ENCODE data around the gene LCORL.

LCORL gene

DNA sequence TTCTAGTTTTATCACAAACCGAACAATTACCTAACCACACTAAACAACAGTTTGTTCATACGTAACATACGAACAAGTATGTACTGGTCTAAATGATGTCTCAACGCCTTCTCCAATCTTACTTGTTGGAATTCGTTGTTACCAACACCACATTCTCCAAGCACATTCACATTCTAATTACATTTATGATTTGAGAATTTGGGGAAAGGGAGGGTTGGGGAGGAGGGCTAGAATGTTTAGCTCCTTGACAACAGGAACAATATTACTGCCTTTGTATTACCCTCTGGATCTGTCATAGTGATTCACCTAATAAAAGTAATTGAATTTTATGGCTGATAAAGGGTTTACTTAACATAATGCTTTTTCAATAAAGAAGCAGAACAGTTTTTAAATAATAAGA is 24.4 kb downstream of the LCORL start:
- H3K4me3 ChIP-seq (ENCODE audit: low read depth, low read length): no peak overlapping the region
- DNase-seq (ENCODE audit: low read depth): no peak
- TF ChIP-seq, protein P1, sequence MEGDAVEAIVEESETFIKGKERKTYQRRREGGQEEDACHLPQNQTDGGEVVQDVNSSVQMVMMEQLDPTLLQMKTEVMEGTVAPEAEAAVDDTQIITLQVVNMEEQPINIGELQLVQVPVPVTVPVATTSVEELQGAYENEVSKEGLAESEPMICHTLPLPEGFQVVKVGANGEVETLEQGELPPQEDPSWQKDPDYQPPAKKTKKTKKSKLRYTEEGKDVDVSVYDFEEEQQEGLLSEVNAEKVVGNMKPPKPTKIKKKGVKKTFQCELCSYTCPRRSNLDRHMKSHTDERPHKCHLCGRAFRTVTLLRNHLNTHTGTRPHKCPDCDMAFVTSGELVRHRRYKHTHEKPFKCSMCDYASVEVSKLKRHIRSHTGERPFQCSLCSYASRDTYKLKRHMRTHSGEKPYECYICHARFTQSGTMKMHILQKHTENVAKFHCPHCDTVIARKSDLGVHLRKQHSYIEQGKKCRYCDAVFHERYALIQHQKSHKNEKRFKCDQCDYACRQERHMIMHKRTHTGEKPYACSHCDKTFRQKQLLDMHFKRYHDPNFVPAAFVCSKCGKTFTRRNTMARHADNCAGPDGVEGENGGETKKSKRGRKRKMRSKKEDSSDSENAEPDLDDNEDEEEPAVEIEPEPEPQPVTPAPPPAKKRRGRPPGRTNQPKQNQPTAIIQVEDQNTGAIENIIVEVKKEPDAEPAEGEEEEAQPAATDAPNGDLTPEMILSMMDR (IDR thresholded peaks at IDR 0.05; ENCODE audit: low read depth, low read length, missing control alignments): no peak

DNA sequence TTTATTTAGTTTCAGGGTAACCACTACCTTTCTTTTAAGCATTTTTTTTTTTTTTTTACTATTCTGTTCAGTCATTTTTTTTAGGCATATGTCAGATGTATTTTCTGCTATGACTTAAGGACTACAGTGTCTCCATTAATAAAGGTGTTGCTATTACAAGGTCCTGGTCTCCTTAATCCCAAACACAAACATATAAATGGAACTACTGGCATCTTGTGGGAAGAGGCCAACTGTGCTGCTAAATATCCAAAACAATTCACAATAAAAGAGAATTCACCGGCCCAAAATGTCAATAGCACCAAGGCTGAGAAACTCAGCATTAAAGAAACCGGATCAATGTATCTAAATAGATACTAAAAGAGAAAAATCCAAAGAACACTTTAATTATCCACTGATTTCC is 26.4 kb downstream of the LCORL start:
- DNase-seq (ENCODE audit: low read depth): no peak
- TF ChIP-seq, protein P1 (IDR thresholded peaks at IDR 0.05; ENCODE audit: low read depth, low read length, missing control alignments): no peak
- H3K4me3 ChIP-seq (ENCODE audit: low read depth, low read length): no peak overlapping the region

DNA sequence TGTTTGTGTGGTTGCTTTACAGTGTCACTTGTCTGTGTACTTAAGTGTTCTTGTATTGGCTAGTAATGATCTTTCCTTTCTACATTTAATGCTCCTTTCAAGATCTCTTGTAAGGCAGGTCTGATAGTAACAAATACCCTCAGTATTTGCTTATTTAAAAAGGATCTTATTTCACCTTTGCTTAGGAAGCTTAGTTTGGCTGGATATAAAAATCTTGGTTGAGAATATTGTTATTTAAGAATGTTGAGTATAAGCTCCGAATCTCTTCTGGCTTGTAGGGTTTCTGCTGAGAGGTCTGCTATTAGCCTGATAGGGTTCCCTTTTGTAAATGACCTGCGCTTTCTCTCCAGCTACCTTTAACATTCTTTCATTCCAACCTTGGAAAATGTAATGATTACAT is 35.7 kb downstream of the LCORL start:
- TF ChIP-seq, protein P1 (IDR thresholded peaks at IDR 0.05; ENCODE audit: low read depth, low read length, missing control alignments): no peak
- DNase-seq (ENCODE audit: low read depth): no peak
- H3K4me3 ChIP-seq (ENCODE audit: low read depth, low read length): no peak overlapping the region

DNA sequence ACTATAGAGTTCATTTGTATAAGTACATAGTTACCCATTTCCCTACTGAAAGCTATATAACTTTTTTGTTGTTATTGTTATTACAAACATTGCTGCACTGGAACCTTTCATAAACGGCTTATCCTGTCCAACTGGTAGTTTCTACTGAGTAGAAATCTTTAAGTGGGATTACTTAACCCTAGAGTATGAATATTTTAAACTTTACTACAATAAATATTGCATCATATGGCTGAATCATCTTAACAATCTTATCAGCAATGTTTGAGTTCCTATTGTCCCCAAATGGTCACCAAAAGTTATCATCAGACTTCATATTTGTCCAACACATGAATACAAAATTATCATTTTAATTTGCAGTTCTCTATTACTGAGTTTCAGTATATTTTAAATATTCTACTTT is 40.5 kb downstream of the LCORL start:
- no peak for DNase-seq (ENCODE audit: low read depth)
- TF ChIP-seq, protein P1 (IDR thresholded peaks at IDR 0.05; ENCODE audit: low read depth, low read length, missing control alignments): no peak
- no peak overlapping the region for H3K4me3 ChIP-seq (ENCODE audit: low read depth, low read length)

DNA sequence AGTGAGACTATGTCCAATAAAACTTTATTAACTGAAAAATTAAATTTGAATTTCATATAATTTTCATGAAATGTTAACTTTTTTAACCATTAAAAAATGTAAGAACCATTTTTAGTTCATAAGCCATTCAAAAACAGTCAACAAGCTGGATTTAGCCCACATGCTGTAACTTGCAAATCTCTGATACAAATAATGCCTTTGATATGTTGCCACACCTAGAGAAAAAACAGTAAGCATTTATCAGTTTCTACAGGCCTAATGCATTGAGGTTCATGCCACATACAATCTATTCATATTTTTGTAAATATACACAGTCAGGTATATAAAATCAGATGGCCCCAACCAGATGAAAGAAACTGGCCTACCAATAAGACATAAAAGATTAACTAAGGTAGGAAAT is 52.8 kb downstream of the LCORL start:
- TF ChIP-seq, protein P1 (IDR thresholded peaks at IDR 0.05; ENCODE audit: low read depth, low read length, missing control alignments): no peak
- no peak for DNase-seq (ENCODE audit: low read depth)
- H3K4me3 ChIP-seq (ENCODE audit: low read depth, low read length): no peak overlapping the region

DNA sequence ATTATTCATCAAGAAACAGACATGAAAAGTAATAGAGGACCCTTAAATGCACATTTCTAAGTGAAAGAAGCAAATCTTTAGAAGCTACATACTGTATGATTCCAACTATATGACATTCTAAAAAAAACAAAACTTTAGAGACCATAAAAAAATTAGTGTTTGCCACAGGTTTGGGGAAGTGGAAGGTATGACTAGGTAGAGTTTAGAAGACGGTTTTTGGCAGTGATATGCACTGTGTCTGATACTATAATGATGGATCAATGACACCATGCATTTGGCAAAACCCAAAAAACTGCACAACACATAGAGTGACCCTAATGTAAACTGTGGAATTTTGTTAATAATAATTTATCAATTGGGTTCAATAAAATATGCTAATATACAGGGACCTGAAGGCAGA is 54.5 kb downstream of the LCORL start:
- H3K4me3 ChIP-seq (ENCODE audit: low read depth, low read length): no peak overlapping the region
- DNase-seq (ENCODE audit: low read depth): no peak
- TF ChIP-seq, protein P1 (IDR thresholded peaks at IDR 0.05; ENCODE audit: low read depth, low read length, missing control alignments): no peak

DNA sequence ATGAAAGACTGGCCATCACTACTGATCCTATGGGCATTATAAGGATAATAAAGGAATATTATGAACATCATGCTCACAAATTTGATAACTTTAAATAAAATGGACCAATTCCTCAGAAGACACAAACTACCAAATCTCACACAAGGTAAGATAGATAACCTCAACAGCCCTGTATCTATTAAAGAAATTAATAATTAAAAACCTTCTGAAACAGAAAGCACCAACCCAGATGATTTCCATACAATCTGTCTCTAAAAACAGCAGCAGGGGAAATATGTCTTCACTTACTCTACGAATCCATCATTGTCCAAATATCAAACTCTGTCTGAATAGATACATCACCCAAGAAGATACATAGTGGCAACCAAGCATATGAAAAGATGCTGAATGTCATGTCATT is 55.2 kb downstream of the LCORL start:
- TF ChIP-seq, protein P1 (IDR thresholded peaks at IDR 0.05; ENCODE audit: low read depth, low read length, missing control alignments): no peak
- DNase-seq (ENCODE audit: low read depth): no peak
- no peak overlapping the region for H3K4me3 ChIP-seq (ENCODE audit: low read depth, low read length)

Measured in GM12864 (cell line).